Measurements from ENCODE around the gene IGF2BP3. TPM values are rescaled to one million over a fixed set of nuclear protein-coding genes. Genes with fewer than 3 reads are reported as not detected.
"Not testable (repeated sequence)": the region's sequence is repeated elsewhere in the genome, so short reads cannot be mapped to it uniquely, and the experiment has no call there.

The IGF2BP3 gene
- total RNA-seq (10 to 100 TPM; 20.1 to 36.0 TPM), polyA plus RNA-seq (ENCODE audit: insufficient read depth, low read depth, low replicate concordance) (17.8 TPM)
- long read RNA-seq, donor 1, full-length matches to known transcripts, result 2 of 2 reads
- long read RNA-seq, donor 1, partial matches to known transcripts, result 0 of 2 reads
- long read RNA-seq, donor 1, other reads (novel, unspliced or antisense), result 0 of 2 reads
- long read RNA-seq, donor 2, full-length matches to known transcripts, result 1 of 1 reads
- long read RNA-seq, donor 2, partial matches to known transcripts, result 0 of 1 reads
- long read RNA-seq, donor 2, other reads (novel, unspliced or antisense), result 0 of 1 reads

DNA sequence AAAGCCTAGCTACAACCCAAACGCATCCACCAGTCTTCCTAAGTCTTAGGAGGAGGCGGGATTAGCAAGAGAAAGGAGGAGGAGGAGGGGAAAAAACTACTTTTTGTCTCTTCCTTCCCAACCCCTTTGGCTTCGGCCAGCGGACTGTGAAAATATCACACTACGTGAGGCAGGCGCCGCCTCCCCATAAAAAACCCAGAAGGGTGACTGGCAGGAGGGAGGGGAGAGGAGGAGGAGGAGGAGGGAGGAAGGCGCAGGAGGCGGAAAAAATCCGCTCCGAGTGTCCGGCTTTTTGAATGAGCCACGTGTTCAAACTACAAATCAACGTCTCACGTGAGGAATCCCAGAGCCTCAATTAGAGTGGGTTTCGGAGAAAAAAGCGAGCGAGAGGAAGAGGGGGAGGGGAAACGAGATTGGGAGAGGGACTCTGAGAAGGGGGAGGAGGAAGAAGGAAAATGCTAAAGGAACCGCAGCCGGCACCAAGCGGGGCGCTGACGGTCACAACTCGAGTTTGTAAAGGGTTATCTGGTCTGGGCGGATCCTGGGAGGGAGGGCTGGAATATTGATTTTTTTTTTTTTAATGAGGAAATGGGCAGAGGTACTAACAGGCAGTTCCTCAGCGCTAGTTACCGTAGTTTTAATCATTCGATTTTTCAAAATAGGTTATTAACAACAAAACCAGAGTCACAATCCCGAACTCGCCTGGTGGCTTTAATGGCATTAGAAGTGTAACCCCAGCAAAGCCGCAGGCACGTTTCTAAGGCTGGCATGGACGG, at the start of gene IGF2BP3:
Gene IGF2BP3 (minus strand): TSS at position 162 of the 776 bp plus-strand sequence. CDS start 381 bp downstream, outside the sequence.
- Histone ChIP-seq H3K4me3 (peak within 1 kb of the TSS; percentile 43 to 55), H3K27ac (peak within 1 kb of the TSS in 1 of 2 donors; percentile 55), H3K4me1 (peaks cover 3% of the 10 kb centered on the region), H3K36me3 (ENCODE audit: low read depth, missing control alignments) (no peaks in the 10 kb centered on the region), H3K9me3 (no peaks in the 10 kb centered on the region), H3K27me3 (no peaks in the 10 kb centered on the region)
- no peak for DNase-seq
- TF ChIP-seq POLR2A (IDR thresholded peaks at IDR 0.05), result no peak
- TF ChIP-seq, protein P1, sequence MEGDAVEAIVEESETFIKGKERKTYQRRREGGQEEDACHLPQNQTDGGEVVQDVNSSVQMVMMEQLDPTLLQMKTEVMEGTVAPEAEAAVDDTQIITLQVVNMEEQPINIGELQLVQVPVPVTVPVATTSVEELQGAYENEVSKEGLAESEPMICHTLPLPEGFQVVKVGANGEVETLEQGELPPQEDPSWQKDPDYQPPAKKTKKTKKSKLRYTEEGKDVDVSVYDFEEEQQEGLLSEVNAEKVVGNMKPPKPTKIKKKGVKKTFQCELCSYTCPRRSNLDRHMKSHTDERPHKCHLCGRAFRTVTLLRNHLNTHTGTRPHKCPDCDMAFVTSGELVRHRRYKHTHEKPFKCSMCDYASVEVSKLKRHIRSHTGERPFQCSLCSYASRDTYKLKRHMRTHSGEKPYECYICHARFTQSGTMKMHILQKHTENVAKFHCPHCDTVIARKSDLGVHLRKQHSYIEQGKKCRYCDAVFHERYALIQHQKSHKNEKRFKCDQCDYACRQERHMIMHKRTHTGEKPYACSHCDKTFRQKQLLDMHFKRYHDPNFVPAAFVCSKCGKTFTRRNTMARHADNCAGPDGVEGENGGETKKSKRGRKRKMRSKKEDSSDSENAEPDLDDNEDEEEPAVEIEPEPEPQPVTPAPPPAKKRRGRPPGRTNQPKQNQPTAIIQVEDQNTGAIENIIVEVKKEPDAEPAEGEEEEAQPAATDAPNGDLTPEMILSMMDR (IDR thresholded peaks at IDR 0.05), result no peak
- 3% methylated on average over 34 of the region's 34 CpGs for WGBS, 2 donors
- intact Hi-C loops (cut with DNase I; ENCODE audit: low total_unique reads), result no loop called here

DNA sequence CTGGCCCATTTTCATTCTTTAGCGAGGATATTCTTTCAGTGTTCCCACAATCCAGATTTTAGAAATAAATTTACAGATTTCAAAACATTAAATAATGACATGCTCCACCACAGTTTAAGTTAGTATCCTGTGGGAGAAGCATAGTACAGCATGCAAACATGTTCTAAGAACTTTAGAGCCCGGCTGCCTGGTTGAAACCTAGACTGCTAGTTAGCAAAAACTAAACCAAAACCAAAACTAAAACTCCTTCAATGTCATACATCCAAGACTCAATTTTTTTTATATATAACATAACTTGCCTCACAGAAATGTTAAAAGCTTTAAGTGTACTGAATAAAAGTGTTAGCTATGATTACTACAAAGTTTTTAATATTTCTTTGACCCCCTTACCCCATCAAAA, 44.5 kb upstream of the IGF2BP3 start:
- Histone ChIP-seq H3K27me3 (no peaks in the 10 kb centered on the region), H3K36me3 (ENCODE audit: low read depth, missing control alignments) (no peaks in the 10 kb centered on the region), H3K9me3 (no peaks in the 10 kb centered on the region), H3K4me1 (no peaks in the 10 kb centered on the region), H3K27ac (no peak overlapping the region), H3K4me3 (no peak overlapping the region)
- no peak for DNase-seq
- 94 to 95% methylated on average over 2 of the region's 2 CpGs for WGBS, 2 donors
- intact Hi-C loops (cut with DNase I; ENCODE audit: low total_unique reads), result no loop called here
- TF ChIP-seq POLR2A (IDR thresholded peaks at IDR 0.05), result no peak
- TF ChIP-seq, protein P1 (IDR thresholded peaks at IDR 0.05), result no peak

DNA sequence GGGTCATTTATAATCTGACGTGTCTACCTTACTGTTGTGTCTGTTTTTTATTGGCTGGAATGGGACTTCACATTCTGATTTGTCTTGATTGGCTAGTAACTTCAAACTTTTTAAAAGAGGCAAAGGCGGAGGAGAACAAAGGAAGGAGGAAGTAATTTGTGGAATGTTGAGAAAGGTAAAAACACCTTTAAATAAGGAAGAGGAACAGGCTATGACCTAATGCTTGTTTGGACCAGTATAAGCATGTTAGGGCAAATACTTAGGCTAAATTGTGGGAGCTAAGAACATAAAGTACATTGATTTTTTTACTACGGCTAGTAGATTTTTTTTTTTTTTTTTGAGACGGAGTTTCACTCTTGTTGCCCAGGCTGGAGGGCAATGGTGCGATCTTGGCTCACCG, 43.5 kb upstream of the IGF2BP3 start:
- WGBS, 2 donors, result 92 to 99% methylated on average over 6 of the region's 6 CpGs
- intact Hi-C loops (cut with DNase I; ENCODE audit: low total_unique reads); H3K27me3 ChIP-seq; H3K4me1 ChIP-seq; H3K36me3 ChIP-seq (ENCODE audit: low read depth, missing control alignments); H3K27ac ChIP-seq; H3K9me3 ChIP-seq; DNase-seq; H3K4me3 ChIP-seq: not testable (repeated sequence)

DNA sequence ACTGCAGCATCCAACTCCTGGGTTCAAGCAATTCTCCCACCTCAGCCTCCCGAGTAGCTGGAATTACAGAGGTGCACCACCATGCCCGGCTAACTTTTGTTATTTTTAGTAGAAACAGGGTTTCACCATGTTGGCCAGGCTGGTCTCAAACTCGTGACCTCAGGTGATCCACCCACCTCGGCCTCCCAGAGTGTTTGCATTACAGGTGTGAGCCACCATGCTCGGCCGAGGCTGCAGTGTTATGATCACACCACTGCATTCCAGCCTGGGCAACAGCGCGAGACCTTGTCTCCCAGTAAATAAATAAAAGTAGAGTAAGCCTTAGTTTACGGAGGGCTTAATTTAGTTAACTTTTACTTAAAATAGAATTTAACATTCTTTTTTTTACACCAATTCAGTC, 23.7 kb upstream of the IGF2BP3 start:
- intact Hi-C loops (cut with DNase I; ENCODE audit: low total_unique reads), result no loop called here
- Histone ChIP-seq H3K9me3 (no peaks in the 10 kb centered on the region), H3K27ac (no peak overlapping the region), H3K4me3 (no peak overlapping the region), H3K27me3 (no peaks in the 10 kb centered on the region), H3K36me3 (ENCODE audit: low read depth, missing control alignments) (no peaks in the 10 kb centered on the region), H3K4me1 (peaks cover 6% of the 10 kb centered on the region)
- no peak for DNase-seq
- no peak for TF ChIP-seq POLR2A (IDR thresholded peaks at IDR 0.05)
- TF ChIP-seq, protein P1 (IDR thresholded peaks at IDR 0.05), result no peak
- 90 to 94% methylated on average over 9 of the region's 9 CpGs for WGBS, 2 donors

DNA sequence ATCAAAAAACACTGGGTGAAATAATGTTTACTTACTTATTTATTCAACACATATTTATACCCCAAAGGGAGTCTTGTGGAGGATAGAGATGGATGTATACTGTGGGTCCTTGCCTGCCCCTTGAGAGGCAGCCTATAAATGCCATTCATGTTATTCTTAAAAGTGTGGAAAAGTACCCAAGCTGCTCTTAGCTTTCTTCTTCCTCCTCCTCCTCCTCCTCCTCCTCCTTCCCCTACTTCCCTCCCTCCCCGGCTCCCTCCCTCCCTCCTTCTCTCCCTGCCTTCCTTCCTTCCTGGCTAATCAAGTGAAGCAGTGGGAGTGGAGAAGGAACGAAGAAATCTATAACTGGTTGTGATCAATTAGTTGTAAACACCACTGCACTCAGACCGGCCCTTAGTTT, 21.2 kb upstream of the IGF2BP3 start:
- intact Hi-C loops (cut with DNase I; ENCODE audit: low total_unique reads), result no loop called here
- H3K27me3 ChIP-seq, result no peaks in the 10 kb centered on the region
- no peak overlapping the region for H3K27ac ChIP-seq
- peaks cover 6% of the 10 kb centered on the region for H3K4me1 ChIP-seq
- no peak for TF ChIP-seq POLR2A (IDR thresholded peaks at IDR 0.05)
- TF ChIP-seq, protein P1 (IDR thresholded peaks at IDR 0.05), result no peak
- H3K9me3 ChIP-seq, result no peaks in the 10 kb centered on the region
- H3K4me3 ChIP-seq, result peak overlapping the region in 1 of 2 donors; percentile 66
- no peaks in the 10 kb centered on the region for H3K36me3 ChIP-seq (ENCODE audit: low read depth, missing control alignments)
- DNase-seq, result no peak
- WGBS, 2 donors, result 31 to 47% methylated on average over 3 of the region's 3 CpGs
